ENCODE results near the gene GRIK5. TPM values are rescaled to one million over a fixed set of nuclear protein-coding genes. Genes with fewer than 3 reads are reported as not detected.

The GRIK5 gene
- total and polyA plus RNA-seq, 2 of the 8 experiments (the other 6 are each of a cell fraction or from before 2014, with no cell fraction given): 17.8 to 42.9 TPM

GRCh38 chr19:41957838-41958366, 112.1 kb downstream of the GRIK5 start (continued):
- TF ChIP-seq MAX (IDR thresholded peaks at IDR 0.05) (peak; percentile 22; the same call in 1 of the 2 replicates), CREB1 (IDR thresholded peaks at IDR 0.05) (no peak), TBP (IDR thresholded peaks at IDR 0.05; ENCODE audit: low read depth, low read length) (no peak), EP300 (IDR thresholded peaks at IDR 0.05; ENCODE audit: borderline replicate concordance in 1 of 2, low read depth in 2 of 2, low read length in 2 of 2) (no peak), SP2 (IDR thresholded peaks at IDR 0.05; ENCODE audit: low read length) (no peak), SUZ12 (IDR thresholded peaks at IDR 0.05; ENCODE audit: low read length) (no peak), CEBPB (IDR thresholded peaks at IDR 0.05; ENCODE audit: low read depth, low read length) (no peak), MAFK (IDR thresholded peaks at IDR 0.05; ENCODE audit: low read depth, low read length) (no peak), EZH2 (IDR thresholded peaks at IDR 0.05; ENCODE audit: low read depth, low read length, severe bottlenecking) (no peak), ATF2 (IDR thresholded peaks at IDR 0.05; ENCODE audit: low read length) (no peak), SAP30 (IDR thresholded peaks at IDR 0.05; ENCODE audit: insufficient read depth, insufficient replicate concordance, low read length) (no peak), CHD1 (IDR thresholded peaks at IDR 0.05; ENCODE audit: low read depth, low read length) (no peak), POU5F1 (IDR thresholded peaks at IDR 0.05; ENCODE audit: low read depth, low read length) (no peak), JUN (IDR thresholded peaks at IDR 0.05; ENCODE audit: low read depth, low read length) (no peak), RXRA (IDR thresholded peaks at IDR 0.05; ENCODE audit: insufficient read depth, low read depth, low read length) (0 out of 2 replicates have a peak, but pooled peaks have one; percentile 9), ZNF274 (IDR thresholded peaks at IDR 0.05; ENCODE audit: borderline replicate concordance, extremely low read depth, low read length) (no peak), RAD21 (IDR thresholded peaks at IDR 0.05 in 1 of 2, conservative IDR thresholded peaks at IDR 0.05 in 1 of 2; ENCODE audit: low read depth in 2 of 2, low read length in 2 of 2) (peak; percentile 84 to 86), CTBP2 (IDR thresholded peaks at IDR 0.05; ENCODE audit: borderline replicate concordance, insufficient read depth, insufficient read length, low read length) (no peak)
